Uterus (tissue), 4 donors: ENCODE data around the gene HOXB7. TPM values are rescaled to one million over a fixed set of nuclear protein-coding genes. Genes with fewer than 3 reads are reported as not detected.

Experiments used
- DNase-seq, 2 donors: peaks; one replicate each; pipeline ENCODE4 v3.0.0-alpha.2; 2019 to 2020
- H3K27ac ChIP-seq, 2 donors: fragments of 200-600 bp; sonication (generic); 1 replicate in 1 of 2; 2 replicates in 1 of 2; pipeline ENCODE4 v1.5.1; 2016 to 2018
- H3K27me3 ChIP-seq, 2 donors: fragments of 200-600 bp; sonication (generic); one replicate each; pipeline ENCODE4 v1.5.1; 2018 to 2019; ENCODE audit warnings: control low read depth in 1 of 2
- H3K36me3 ChIP-seq, 2 donors: fragments of 200-600 bp; sonication (generic); one replicate each; pipeline ENCODE4 v1.5.1; 2019; ENCODE audit warnings: control low read depth in 1 of 2
- H3K4me1 ChIP-seq, 2 donors: fragments of 200-600 bp; sonication (generic); one replicate each; pipeline ENCODE4 v1.5.1; 2018 to 2019; ENCODE audit warnings: control low read depth in 1 of 2
- H3K4me3 ChIP-seq, 2 donors: fragments of 200-600 bp; sonication (generic); 1 replicate in 1 of 2; 2 replicates in 1 of 2; pipeline ENCODE4 v1.5.1; 2018 to 2019; ENCODE audit warnings: mild to moderate bottlenecking in 1 of 2
- H3K9me3 ChIP-seq, 2 donors: fragments of 200-600 bp; sonication (generic); one replicate each; pipeline ENCODE4 v1.5.1; 2019; ENCODE audit warnings: control low read depth in 1 of 2
- POLR2A ChIP-seq, 2 donors: fragments of 450-650 bp; IDR thresholded peaks; one replicate each; pipeline ENCODE4 v1.6.1; 2016; ENCODE audit warnings: antibody characterized with exemption in 2 of 2, mild to moderate bottlenecking in 1 of 2, moderate library complexity in 1 of 2
- intact Hi-C: fragments of 100-400 bp; cut with DNase I; formaldehyde crosslinking; loops from one replicate; pipeline ENCODE4 v1.15.1; 2023; ENCODE audit warnings: low total_unique reads
- total RNA-seq, 4 donors: library from RNA; depleted of rRNA in 3 of 4; stranded (reverse); fragments of >200 nt in 3 of 4; gene quantifications; one replicate each; pipeline versions ENCODE4 v1.1.0 to v1.2.4, GENCODE V29; 2014 to 2023
- TF ChIP-seq, protein P1 (sequence below), 4 experiments: fragments of 200-600 bp in 2 of 4; fragments of 450-650 bp in 2 of 4; sonication (generic) in 2 of 4; IDR thresholded peaks; one replicate each; pipeline ENCODE4 v1.5.1; 2016 to 2019; ENCODE audit warnings: antibody characterized with exemption in 4 of 4, mild to moderate bottlenecking in 2 of 4, moderate library complexity in 1 of 4
- donor health status: DM: yes; HTN: yes; CAD: no.

Gene HOXB7
- total RNA-seq, 4 donors from 2014 or later, result 1.0 to 6.9 (median 3.5) TPM; not detected in 1

DNA sequence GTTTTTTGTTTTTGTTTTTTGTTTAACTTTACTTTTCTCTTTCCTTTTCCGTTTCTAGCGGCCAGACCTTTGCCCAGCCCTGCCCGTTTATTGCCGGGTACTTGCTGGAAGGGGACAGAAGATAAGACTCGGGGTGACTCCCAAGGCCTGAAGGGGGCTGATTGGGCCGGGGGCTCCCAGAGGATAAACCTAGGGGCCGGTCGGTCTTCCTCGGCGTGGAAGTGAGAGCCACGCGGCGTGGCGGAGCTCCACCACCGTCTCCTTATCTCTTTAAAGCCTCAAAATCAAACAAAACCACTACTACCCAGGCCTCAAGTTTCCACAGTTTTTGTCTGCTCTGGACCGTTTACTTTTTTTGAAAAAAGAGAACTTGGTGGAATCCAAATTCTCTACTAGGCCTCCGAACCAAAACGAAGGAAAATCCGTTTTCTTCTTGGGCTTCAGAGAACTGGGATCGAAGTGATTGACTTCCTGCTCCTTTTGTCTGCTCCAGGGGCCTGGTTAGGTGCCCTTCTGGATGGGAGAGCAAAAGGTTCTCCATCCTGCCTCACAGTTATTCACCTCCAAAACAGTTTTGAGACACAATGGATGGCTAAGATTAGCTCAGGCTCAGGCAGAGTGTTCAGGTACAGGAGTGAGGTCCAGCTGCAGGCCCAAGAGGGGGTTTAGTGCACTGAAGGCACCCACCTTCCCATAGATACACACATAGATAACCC, 23.8 kb upstream of the HOXB7 start:
- Histone ChIP-seq H3K4me1 (no peaks in the 10 kb centered on the region), H3K27me3 (peaks cover 14 to 70% of the 10 kb centered on the region in 2 donors), H3K9me3 (no peaks in the 10 kb centered on the region), H3K4me3 (no peak overlapping the region), H3K27ac (no peak overlapping the region), H3K36me3 (no peaks in the 10 kb centered on the region)
- TF ChIP-seq, protein P1, sequence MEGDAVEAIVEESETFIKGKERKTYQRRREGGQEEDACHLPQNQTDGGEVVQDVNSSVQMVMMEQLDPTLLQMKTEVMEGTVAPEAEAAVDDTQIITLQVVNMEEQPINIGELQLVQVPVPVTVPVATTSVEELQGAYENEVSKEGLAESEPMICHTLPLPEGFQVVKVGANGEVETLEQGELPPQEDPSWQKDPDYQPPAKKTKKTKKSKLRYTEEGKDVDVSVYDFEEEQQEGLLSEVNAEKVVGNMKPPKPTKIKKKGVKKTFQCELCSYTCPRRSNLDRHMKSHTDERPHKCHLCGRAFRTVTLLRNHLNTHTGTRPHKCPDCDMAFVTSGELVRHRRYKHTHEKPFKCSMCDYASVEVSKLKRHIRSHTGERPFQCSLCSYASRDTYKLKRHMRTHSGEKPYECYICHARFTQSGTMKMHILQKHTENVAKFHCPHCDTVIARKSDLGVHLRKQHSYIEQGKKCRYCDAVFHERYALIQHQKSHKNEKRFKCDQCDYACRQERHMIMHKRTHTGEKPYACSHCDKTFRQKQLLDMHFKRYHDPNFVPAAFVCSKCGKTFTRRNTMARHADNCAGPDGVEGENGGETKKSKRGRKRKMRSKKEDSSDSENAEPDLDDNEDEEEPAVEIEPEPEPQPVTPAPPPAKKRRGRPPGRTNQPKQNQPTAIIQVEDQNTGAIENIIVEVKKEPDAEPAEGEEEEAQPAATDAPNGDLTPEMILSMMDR (IDR thresholded peaks at IDR 0.05), result no peak
- no peak for TF ChIP-seq POLR2A (IDR thresholded peaks at IDR 0.05)
- DNase-seq, result no peak
- intact Hi-C loops, result no loop called here

DNA sequence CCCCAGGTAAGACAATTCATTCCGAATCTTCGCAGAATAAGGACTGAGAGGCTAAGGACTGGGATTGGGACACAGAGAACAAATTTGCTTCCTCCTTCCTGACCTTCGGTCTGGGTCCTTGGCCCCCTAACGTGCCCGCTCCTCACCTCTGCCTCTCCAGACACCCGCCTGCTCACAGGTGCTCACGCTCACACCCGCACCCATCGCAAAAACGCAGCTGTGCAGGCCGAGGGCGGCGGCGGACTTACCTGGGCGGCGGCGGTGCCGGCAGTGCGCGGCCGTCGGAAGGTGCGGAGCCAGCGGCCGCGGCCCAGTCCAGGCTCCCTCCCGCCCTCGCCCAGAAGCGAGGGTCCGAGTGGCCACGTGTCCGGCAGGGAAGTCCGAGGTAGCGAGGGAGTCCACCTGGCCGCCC, 22.5 kb upstream of the HOXB7 start:
- no peak for TF ChIP-seq POLR2A (IDR thresholded peaks at IDR 0.05)
- TF ChIP-seq, protein P1 (IDR thresholded peaks at IDR 0.05), result no peak
- Histone ChIP-seq H3K4me1 (no peaks in the 10 kb centered on the region), H3K27ac (no peak overlapping the region), H3K9me3 (no peaks in the 10 kb centered on the region), H3K36me3 (no peaks in the 10 kb centered on the region), H3K27me3 (peaks cover 14 to 76% of the 10 kb centered on the region in 2 donors), H3K4me3 (no peak overlapping the region)
- intact Hi-C loops, result no loop called here
- DNase-seq, result no peak

DNA sequence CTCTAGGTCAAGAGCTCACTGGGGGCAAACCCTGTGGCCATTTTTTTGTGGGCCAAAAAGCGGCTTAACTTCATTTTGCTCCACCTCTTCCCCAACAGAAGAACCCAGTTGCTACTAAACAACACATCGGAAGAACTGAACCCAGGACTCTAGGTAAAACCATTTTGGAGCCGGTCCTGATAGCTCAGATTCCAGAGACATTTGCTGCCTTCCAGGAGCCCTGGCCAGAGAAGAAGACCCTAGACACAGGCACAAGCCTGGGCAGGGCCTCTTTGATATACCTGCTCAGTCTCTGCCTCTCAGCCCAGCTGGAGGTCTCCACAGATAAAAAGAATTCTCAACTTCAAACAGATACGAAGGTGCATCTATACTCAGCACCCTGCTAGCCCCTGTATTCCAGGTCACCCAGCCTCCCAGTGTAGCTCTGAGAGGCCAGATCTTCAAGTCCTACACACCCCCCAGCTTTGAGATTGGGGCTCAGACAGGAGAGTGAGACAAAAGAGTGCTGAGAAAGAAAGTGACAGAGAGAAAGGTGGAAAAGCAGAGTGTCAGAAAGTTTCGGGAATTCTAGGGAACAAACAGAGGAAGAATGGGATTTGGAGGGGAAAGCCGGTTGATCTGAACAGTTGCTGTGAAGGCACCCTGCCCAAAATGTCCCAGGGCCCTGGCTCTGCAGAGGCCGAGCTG, 21.9 kb upstream of the HOXB7 start:
- intact Hi-C loops, result no loop called here
- no peaks in the 10 kb centered on the region for H3K36me3 ChIP-seq
- no peaks in the 10 kb centered on the region for H3K9me3 ChIP-seq
- H3K4me1 ChIP-seq, result no peaks in the 10 kb centered on the region
- TF ChIP-seq, protein P1 (IDR thresholded peaks at IDR 0.05), result no peak
- TF ChIP-seq POLR2A (IDR thresholded peaks at IDR 0.05), result no peak
- H3K4me3 ChIP-seq, result no peak overlapping the region
- H3K27me3 ChIP-seq, result peaks cover 19 to 78% of the 10 kb centered on the region in 2 donors
- DNase-seq, result no peak
- H3K27ac ChIP-seq, result no peak overlapping the region

DNA sequence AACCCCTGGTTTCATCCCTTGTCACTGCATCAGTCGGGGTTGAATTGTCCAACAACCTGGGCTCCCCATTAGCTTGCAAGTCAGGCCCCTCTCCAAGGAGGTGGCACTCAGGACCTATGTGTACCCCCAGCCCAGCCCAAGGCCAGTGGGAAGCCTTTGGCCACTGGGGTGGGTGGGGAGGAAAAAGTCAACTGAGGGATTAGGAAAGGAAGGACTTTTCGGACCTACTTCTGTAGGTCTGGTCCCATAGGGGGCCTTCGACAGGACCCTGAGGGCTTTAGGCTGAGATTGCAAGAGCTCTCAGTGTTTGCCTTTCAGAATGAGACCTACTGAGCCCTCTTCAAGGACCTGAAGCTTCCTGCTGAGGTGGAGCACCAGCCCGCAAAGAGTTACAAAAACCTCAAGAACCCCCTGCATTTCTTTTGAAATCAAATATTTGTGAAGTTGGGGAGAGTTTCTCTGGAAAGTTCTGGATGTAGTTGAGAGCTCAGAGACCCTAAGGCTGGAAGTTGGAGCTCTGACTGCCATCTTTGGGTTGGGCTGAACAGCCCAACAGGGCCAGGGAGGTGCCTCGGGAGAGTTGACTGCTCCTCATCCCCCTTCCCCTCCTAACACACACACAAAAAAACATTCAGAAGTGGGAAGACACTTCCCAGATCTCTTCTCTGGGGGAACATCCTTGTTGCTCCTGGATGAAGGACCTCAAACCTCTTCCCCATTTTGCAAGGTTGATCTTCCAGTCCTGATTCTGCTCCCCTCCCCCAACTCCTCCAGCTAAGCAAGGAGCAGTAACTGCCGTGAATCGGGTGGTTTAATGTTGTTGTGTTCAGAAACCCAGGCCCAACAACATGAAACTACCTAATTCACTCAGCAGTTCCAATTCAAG, 21.1 kb upstream of the HOXB7 start:
- no peaks in the 10 kb centered on the region for H3K4me1 ChIP-seq
- no peaks in the 10 kb centered on the region for H3K36me3 ChIP-seq
- peaks cover 27 to 78% of the 10 kb centered on the region in 2 donors for H3K27me3 ChIP-seq
- H3K4me3 ChIP-seq, result no peak overlapping the region
- TF ChIP-seq, protein P1 (IDR thresholded peaks at IDR 0.05), result no peak
- TF ChIP-seq POLR2A (IDR thresholded peaks at IDR 0.05), result no peak
- no peak for DNase-seq
- H3K9me3 ChIP-seq, result no peaks in the 10 kb centered on the region
- intact Hi-C loops, result no loop called here
- H3K27ac ChIP-seq, result no peak overlapping the region
